ENCODE results near the gene TUNAR.

GRCh38 chr14:95951359-95951758, 74.7 kb downstream of the TUNAR start:
- TF ChIP-seq ZNF8 (CRISPR knock-in tag; IDR thresholded peaks at IDR 0.05) (no peak), RARB (CRISPR knock-in tag; IDR thresholded peaks at IDR 0.05) (no peak), ZFP3 (CRISPR knock-in tag; IDR thresholded peaks at IDR 0.05) (no peak), PATZ1 (CRISPR knock-in tag; IDR thresholded peaks at IDR 0.05; ENCODE audit: borderline replicate concordance) (no peak), PPARA (CRISPR knock-in tag; IDR thresholded peaks at IDR 0.05; ENCODE audit: borderline replicate concordance) (no peak), CREB5 (CRISPR knock-in tag; IDR thresholded peaks at IDR 0.05; ENCODE audit: low read depth) (no peak), ISL1 (CRISPR knock-in tag; IDR thresholded peaks at IDR 0.05) (no peak), CSRNP3 (CRISPR knock-in tag; IDR thresholded peaks at IDR 0.05) (no peak), CSDC2 (CRISPR knock-in tag; IDR thresholded peaks at IDR 0.05) (no peak), ZNF70 (CRISPR knock-in tag; IDR thresholded peaks at IDR 0.05) (no peak), ZNF565 (CRISPR knock-in tag; conservative IDR thresholded peaks at IDR 0.05; ENCODE audit: low read depth) (no peak), GLIS3 (CRISPR knock-in tag; IDR thresholded peaks at IDR 0.05) (no peak)
